Measurements from ENCODE around the gene ANXA10.
A peak's percentile ranks its signal among the peaks of the same experiment; 100 is the strongest.
"Not testable (repeated sequence)": the region's sequence is repeated elsewhere in the genome, so short reads cannot be mapped to it uniquely, and the experiment has no call there.

Gene ANXA10

DNA sequence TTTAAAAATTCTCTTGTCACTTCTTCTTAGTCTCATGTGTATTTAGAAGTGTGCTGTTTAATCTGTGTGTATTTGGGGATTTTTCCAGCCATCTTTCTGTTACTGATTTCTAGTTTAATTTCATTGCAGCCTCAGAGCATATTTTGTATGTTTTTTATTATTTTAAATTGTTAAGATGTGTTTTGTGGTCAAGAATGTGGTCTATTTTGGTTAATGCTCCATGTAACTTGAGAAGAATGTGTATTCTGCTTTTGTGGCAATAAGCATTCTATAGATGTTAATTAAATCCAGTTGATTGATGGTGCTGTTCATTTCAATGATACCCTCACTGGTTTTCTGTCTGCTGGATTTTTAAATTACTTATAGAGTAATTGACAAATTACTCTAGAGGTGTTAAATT is 38.9 kb downstream of the ANXA10 start:
- no peak for DNase-seq (ENCODE audit: low read depth)
- in situ Hi-C loops (cut with HindIII; ENCODE audit: low sequenced_read_pairs): no loop called here
- TF ChIP-seq, protein P1, sequence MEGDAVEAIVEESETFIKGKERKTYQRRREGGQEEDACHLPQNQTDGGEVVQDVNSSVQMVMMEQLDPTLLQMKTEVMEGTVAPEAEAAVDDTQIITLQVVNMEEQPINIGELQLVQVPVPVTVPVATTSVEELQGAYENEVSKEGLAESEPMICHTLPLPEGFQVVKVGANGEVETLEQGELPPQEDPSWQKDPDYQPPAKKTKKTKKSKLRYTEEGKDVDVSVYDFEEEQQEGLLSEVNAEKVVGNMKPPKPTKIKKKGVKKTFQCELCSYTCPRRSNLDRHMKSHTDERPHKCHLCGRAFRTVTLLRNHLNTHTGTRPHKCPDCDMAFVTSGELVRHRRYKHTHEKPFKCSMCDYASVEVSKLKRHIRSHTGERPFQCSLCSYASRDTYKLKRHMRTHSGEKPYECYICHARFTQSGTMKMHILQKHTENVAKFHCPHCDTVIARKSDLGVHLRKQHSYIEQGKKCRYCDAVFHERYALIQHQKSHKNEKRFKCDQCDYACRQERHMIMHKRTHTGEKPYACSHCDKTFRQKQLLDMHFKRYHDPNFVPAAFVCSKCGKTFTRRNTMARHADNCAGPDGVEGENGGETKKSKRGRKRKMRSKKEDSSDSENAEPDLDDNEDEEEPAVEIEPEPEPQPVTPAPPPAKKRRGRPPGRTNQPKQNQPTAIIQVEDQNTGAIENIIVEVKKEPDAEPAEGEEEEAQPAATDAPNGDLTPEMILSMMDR (IDR thresholded peaks at IDR 0.05; ENCODE audit: low read depth, low read length, missing control alignments): no peak

DNA sequence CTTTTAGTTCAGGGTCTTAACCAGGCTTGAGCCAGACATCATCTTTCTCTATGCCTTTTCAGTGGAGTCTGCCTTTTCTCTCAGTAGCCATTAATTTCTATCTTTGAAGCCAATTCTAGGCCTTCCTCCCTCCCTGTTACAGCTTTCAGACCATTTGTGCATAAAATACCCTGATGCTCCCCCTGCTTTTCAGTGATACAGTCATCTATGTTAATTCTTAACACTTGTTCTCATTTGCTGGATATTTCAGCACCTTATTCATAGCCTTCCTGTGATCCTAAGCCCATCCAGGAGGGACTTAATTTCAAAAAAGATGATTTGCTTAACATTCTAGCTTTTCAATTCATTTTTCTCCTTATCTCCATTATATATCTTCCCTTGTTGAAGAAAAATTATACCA is 42.3 kb downstream of the ANXA10 start:
- DNase-seq (ENCODE audit: low read depth): no peak
- no peak overlapping the region for H3K4me3 ChIP-seq (ENCODE audit: low read depth, low read length)
- TF ChIP-seq, protein P1 (IDR thresholded peaks at IDR 0.05; ENCODE audit: low read depth, low read length, missing control alignments): no peak
- in situ Hi-C loops (cut with HindIII; ENCODE audit: low sequenced_read_pairs): no loop called here

More for the DNA sequence above, 38.9 kb downstream of the ANXA10 start:
- no peak overlapping the region for H3K4me3 ChIP-seq (ENCODE audit: low read depth, low read length)

DNA sequence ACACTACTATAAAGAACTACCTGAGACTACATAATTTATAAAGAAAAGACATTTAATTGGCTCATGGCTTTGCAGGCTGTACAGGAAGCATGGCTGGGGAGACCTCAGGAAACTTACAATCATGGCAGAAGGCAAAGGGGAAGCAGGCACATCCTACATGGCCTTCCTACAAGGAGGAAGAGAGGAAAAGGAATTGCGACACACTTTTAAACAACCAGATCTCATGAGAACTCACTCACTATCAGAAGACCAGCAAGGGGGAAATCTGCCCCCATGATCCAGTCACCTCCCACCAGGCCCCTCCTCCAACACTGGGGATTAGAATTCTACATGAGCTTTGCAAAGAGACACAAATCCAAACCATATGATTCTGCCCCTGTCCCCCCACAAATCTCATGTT is 43.5 kb downstream of the ANXA10 start:
- H3K4me3 ChIP-seq (ENCODE audit: low read depth, low read length); DNase-seq (ENCODE audit: low read depth); in situ Hi-C loops (cut with HindIII; ENCODE audit: low sequenced_read_pairs): not testable (repeated sequence)

DNA sequence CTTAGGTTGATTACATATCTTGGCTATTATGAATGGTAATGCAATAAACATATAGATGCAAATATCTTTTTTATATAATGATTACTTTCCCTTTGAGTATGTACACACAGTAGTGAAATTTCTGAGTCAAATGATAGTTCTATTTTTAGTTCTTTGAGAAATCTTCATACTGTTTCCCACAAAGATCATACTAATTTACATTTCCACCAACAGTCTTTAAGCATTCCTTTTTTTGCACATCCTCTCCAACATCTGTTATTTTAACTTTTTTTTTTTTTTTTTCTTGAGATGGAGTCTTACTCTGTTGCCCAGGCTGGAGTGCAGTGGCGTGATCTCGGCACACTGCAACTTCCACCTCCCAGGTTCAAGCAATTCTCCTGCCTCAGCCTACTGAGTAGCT is 45.4 kb downstream of the ANXA10 start:
- in situ Hi-C loops (cut with HindIII; ENCODE audit: low sequenced_read_pairs); DNase-seq (ENCODE audit: low read depth); H3K4me3 ChIP-seq (ENCODE audit: low read depth, low read length): not testable (repeated sequence)

DNA sequence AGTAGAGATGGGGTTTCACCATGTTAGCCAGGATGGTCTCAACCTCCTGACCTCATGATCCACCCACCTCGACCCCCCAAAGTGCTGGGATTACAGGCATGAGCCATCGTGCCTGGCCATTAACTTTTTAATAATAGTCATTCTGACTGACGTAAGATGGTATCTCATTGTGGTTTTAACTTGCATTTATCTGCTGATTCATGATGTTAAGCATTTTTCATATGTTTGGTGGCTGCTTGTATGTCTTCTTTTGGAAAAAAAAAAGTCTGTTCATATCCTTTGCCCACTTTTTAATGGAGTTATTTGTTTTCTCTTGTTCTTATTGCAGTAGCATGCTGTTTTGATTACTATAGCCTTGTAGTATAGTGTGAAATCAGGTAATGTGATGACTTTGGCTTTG is 45.8 kb downstream of the ANXA10 start:
- in situ Hi-C loops (cut with HindIII; ENCODE audit: low sequenced_read_pairs): no loop called here
- peak; percentile 35 for DNase-seq (ENCODE audit: low read depth)
- H3K4me3 ChIP-seq (ENCODE audit: low read depth, low read length): no peak overlapping the region
- TF ChIP-seq, protein P1 (IDR thresholded peaks at IDR 0.05; ENCODE audit: low read depth, low read length, missing control alignments): no peak

DNA sequence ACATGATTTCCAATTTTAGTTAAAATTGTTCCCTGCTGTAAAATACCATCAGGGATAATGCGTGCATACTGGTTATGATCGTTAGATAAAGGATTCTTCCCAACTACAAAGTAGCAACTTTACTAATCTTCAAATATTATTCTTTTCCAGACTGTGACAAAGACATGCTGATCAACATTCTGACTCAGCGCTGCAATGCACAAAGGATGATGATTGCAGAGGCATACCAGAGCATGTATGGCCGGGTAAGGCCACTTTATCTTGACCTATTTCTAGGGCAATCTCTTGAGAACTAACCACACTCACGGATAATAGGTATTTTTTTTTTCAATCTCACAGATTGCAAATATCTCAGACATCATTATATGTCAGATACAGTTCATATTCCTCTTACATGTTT is 47.0 kb downstream of the ANXA10 start:
- in situ Hi-C loops (cut with HindIII; ENCODE audit: low sequenced_read_pairs): no loop called here
- no peak for DNase-seq (ENCODE audit: low read depth)
- TF ChIP-seq, protein P1 (IDR thresholded peaks at IDR 0.05; ENCODE audit: low read depth, low read length, missing control alignments): no peak
- H3K4me3 ChIP-seq (ENCODE audit: low read depth, low read length): no peak overlapping the region

DNA sequence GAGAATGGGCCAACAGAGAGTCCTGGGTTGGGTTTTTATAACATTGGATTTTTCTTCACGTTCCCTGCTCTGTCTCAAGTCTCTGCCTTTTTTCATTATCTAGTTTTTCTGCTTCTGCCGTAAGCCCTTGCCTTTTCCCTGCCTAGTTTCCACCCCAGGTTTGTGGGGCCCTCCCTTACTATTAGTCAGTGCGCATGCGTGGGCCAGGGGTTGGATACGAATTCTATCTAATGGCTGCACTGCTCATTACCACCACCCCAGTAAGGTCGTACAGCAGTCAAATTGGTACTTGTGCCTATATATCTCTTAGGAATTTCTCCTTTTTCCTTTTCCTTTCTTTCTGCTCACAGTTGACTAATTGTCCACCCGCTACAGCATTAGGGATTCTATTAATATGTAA is 49.4 kb downstream of the ANXA10 start:
- no peak overlapping the region for H3K4me3 ChIP-seq (ENCODE audit: low read depth, low read length)
- in situ Hi-C loops (cut with HindIII; ENCODE audit: low sequenced_read_pairs): no loop called here
- DNase-seq (ENCODE audit: low read depth): no peak
- TF ChIP-seq, protein P1 (IDR thresholded peaks at IDR 0.05; ENCODE audit: low read depth, low read length, missing control alignments): no peak

DNA sequence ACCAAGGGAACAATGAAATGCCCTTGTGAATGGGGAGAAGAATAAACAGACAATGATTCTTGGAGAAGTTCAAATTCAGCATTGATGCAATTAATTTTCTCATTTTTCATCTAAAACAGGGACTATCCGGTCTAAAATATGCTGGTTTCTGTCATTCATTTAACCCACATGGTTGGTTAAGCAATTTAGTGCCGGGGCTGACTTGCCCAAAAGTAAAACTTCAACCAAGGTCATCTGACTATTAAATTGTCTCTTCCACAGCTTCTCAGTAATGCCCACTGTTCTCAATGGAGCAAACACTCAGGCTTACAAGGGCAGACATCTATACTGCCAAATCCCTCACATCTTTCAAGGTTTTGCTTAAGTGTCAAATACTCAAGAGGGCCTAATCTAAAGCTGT is 51.3 kb downstream of the ANXA10 start:
- no peak for DNase-seq (ENCODE audit: low read depth)
- H3K4me3 ChIP-seq (ENCODE audit: low read depth, low read length): no peak overlapping the region
- in situ Hi-C loops (cut with HindIII; ENCODE audit: low sequenced_read_pairs): no loop called here
- TF ChIP-seq, protein P1 (IDR thresholded peaks at IDR 0.05; ENCODE audit: low read depth, low read length, missing control alignments): no peak

All from astrocyte of the cerebellum (primary cell).